ENCODE results near the gene DEDD2.

DEDD2 gene

GRCh38 chr19:42168206-42168605 is 49.3 kb downstream of the DEDD2 start:
- no peak for TF ChIP-seq EZH2 (IDR thresholded peaks at IDR 0.05; ENCODE audit: borderline replicate concordance, low read length)
- TF ChIP-seq, protein P1, sequence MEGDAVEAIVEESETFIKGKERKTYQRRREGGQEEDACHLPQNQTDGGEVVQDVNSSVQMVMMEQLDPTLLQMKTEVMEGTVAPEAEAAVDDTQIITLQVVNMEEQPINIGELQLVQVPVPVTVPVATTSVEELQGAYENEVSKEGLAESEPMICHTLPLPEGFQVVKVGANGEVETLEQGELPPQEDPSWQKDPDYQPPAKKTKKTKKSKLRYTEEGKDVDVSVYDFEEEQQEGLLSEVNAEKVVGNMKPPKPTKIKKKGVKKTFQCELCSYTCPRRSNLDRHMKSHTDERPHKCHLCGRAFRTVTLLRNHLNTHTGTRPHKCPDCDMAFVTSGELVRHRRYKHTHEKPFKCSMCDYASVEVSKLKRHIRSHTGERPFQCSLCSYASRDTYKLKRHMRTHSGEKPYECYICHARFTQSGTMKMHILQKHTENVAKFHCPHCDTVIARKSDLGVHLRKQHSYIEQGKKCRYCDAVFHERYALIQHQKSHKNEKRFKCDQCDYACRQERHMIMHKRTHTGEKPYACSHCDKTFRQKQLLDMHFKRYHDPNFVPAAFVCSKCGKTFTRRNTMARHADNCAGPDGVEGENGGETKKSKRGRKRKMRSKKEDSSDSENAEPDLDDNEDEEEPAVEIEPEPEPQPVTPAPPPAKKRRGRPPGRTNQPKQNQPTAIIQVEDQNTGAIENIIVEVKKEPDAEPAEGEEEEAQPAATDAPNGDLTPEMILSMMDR (IDR thresholded peaks at IDR 0.05; ENCODE audit: low read length), result no peak
- H3K9me2 ChIP-seq (ENCODE audit: low read depth, low read length), result no peaks in the 10 kb centered on the region
- H3K9ac ChIP-seq (ENCODE audit: low read length), result no peak overlapping the region
- no peaks in the 10 kb centered on the region for H3K9me3 ChIP-seq (ENCODE audit: low read length)
- no peaks in the 10 kb centered on the region for H3K79me2 ChIP-seq (ENCODE audit: insufficient read depth, low read length)
- H4K20me1 ChIP-seq (ENCODE audit: insufficient read depth, low read length), result no peaks in the 10 kb centered on the region
- H3K4me2 ChIP-seq (ENCODE audit: low read length), result no peak overlapping the region
- H3K27ac ChIP-seq (ENCODE audit: low read depth, low read length, poor library complexity, severe bottlenecking), result no peak overlapping the region
- no peaks in the 10 kb centered on the region for H3K4me1 ChIP-seq (ENCODE audit: insufficient read depth, low read length, severe bottlenecking)
- H3K4me3 ChIP-seq (ENCODE audit: low read depth, low read length, poor library complexity, severe bottlenecking), result no peak overlapping the region
- no peaks in the 10 kb centered on the region for H3K36me3 ChIP-seq (ENCODE audit: insufficient read depth, low read length)
- no peaks in the 10 kb centered on the region for H3F3A ChIP-seq (ENCODE audit: insufficient read depth, low read length)
- H3K27me3 ChIP-seq (ENCODE audit: insufficient read depth, low read length), result no peaks in the 10 kb centered on the region; the same call in 1 of the 2 replicates
- H2AFZ ChIP-seq (ENCODE audit: low read length), result no peak overlapping the region

- Histone ChIP-seq H3K9me3 (ENCODE audit: low read length) (no peaks in the 10 kb centered on the region), H3K27me3 (ENCODE audit: insufficient read depth, low read length) (peaks cover 7% of the 10 kb centered on the region; the same call in 1 of the 2 replicates), H2AFZ (ENCODE audit: low read length) (no peak overlapping the region), H3F3A (ENCODE audit: insufficient read depth, low read length) (no peaks in the 10 kb centered on the region), H3K36me3 (ENCODE audit: insufficient read depth, low read length) (no peaks in the 10 kb centered on the region), H3K4me3 (ENCODE audit: low read depth, low read length, poor library complexity, severe bottlenecking) (no peak overlapping the region), H3K4me1 (ENCODE audit: insufficient read depth, low read length, severe bottlenecking) (no peaks in the 10 kb centered on the region), H3K9ac (ENCODE audit: low read length) (no peak overlapping the region), H3K4me2 (ENCODE audit: low read length) (no peak overlapping the region), H3K79me2 (ENCODE audit: insufficient read depth, low read length) (no peaks in the 10 kb centered on the region), H3K27ac (ENCODE audit: low read depth, low read length, poor library complexity, severe bottlenecking) (no peak overlapping the region), H3K9me2 (ENCODE audit: low read depth, low read length) (no peaks in the 10 kb centered on the region), H4K20me1 (ENCODE audit: insufficient read depth, low read length) (no peaks in the 10 kb centered on the region)
- no peak for TF ChIP-seq EZH2 (IDR thresholded peaks at IDR 0.05; ENCODE audit: borderline replicate concordance, low read length)
- TF ChIP-seq, protein P1 (IDR thresholded peaks at IDR 0.05; ENCODE audit: low read length), result no peak
Observed at GRCh38 chr19:42166316-42166715, 51.2 kb downstream of the DEDD2 start.

- H3K9ac ChIP-seq (ENCODE audit: low read length), result no peak overlapping the region
- H3K79me2 ChIP-seq (ENCODE audit: insufficient read depth, low read length), result no peaks in the 10 kb centered on the region
- no peak overlapping the region for H3K27ac ChIP-seq (ENCODE audit: low read depth, low read length, poor library complexity, severe bottlenecking)
- no peaks in the 10 kb centered on the region for H3K4me1 ChIP-seq (ENCODE audit: insufficient read depth, low read length, severe bottlenecking)
- H3K4me2 ChIP-seq (ENCODE audit: low read length), result no peak overlapping the region
- no peak overlapping the region for H2AFZ ChIP-seq (ENCODE audit: low read length)
- no peaks in the 10 kb centered on the region for H4K20me1 ChIP-seq (ENCODE audit: insufficient read depth, low read length)
- H3K27me3 ChIP-seq (ENCODE audit: insufficient read depth, low read length), result peaks cover 7% of the 10 kb centered on the region; the same call in 1 of the 2 replicates
- H3K36me3 ChIP-seq (ENCODE audit: insufficient read depth, low read length), result no peaks in the 10 kb centered on the region
- no peak for TF ChIP-seq EZH2 (IDR thresholded peaks at IDR 0.05; ENCODE audit: borderline replicate concordance, low read length)
- TF ChIP-seq, protein P1 (IDR thresholded peaks at IDR 0.05; ENCODE audit: low read length), result no peak
- H3F3A ChIP-seq (ENCODE audit: insufficient read depth, low read length), result no peaks in the 10 kb centered on the region
- H3K4me3 ChIP-seq (ENCODE audit: low read depth, low read length, poor library complexity, severe bottlenecking), result no peak overlapping the region
- no peaks in the 10 kb centered on the region for H3K9me2 ChIP-seq (ENCODE audit: low read depth, low read length)
- no peaks in the 10 kb centered on the region for H3K9me3 ChIP-seq (ENCODE audit: low read length)
Observed at GRCh38 chr19:42165146-42165545, 52.3 kb downstream of the DEDD2 start.
